Activated CD4-positive, alpha-beta memory T cell treated with anti-CD3 and anti-CD28 coated beads for 36 hours (primary cell): ENCODE data around the gene GPM6B. TPM values are rescaled to one million over a fixed set of nuclear protein-coding genes. Genes with fewer than 3 reads are reported as not detected.

Experiments used
- CTCF ChIA-PET: fragments of 350-600 bp; sonication (Branson Sonifier 250); formaldehyde crosslinking; loops from one replicate; lab custom pipeline; 2021; ENCODE audit warnings: antibody characterized with exemption, inconsistent platforms; lab: Charles Lee
- POLR2A ChIA-PET: fragments of 350-600 bp; sonication (Branson Sonifier 250); formaldehyde crosslinking; loops from one replicate; lab custom pipeline; 2021; ENCODE audit warnings: antibody characterized with exemption; lab: Charles Lee
- DNase-seq: peaks from one replicate; pipeline ENCODE4 v3.0.0-alpha.2; 2020
- H3K27ac Mint-ChIP-seq: one replicate; pipeline ENCODE4 v1.8.0; 2021; ENCODE audit warnings: mixed read lengths
- H3K27me3 Mint-ChIP-seq: one replicate; pipeline ENCODE4 v1.8.0; 2021; ENCODE audit warnings: mixed read lengths
- H3K36me3 Mint-ChIP-seq: one replicate; pipeline ENCODE4 v1.8.0; 2021; ENCODE audit warnings: mixed read lengths
- H3K4me1 Mint-ChIP-seq: one replicate; pipeline ENCODE4 v1.8.0; 2021; ENCODE audit warnings: low read depth, mixed read lengths
- H3K4me3 Mint-ChIP-seq: one replicate; pipeline ENCODE4 v1.8.0; 2021; ENCODE audit warnings: mild to moderate bottlenecking, mixed read lengths
- H3K9me3 Mint-ChIP-seq: one replicate; pipeline ENCODE4 v1.8.0; 2021; ENCODE audit warnings: mixed read lengths
- intact Hi-C: fragments of 100-400 bp; cut with micrococcal nuclease; formaldehyde crosslinking; loops from one replicate; pipeline ENCODE4 v1.15.1; 2023
- total RNA-seq, 2 experiments: library from RNA; stranded (reverse); gene quantifications; one replicate each; pipeline ENCODE4 v1.2.3, GENCODE V29; 2021

Gene GPM6B
- total RNA-seq, 2 experiments from 2014 or later = not detected

DNA sequence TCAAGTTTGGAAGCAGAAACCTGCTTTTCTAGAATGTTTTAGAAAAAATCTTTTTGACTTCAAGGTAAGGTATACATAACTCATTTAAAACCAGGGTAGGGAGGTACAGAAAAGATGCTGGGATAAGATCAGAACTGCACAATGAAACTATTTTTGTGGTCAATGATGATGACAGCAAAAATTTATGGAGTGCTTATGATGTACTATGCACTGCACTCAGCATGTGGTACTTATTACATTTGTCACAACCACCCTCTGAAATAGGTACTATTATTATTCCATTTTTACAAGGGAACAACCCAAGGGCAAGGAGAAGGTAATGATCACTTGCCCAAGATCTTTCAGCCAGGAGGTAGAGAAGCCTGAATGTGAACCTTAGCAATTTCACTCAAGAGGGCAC lies 8.0 kb downstream of the GPM6B start:
- H3K27ac Mint-ChIP-seq = no peak overlapping the region
- H3K36me3 Mint-ChIP-seq = no peaks in the 10 kb centered on the region
- no peaks in the 10 kb centered on the region for H3K9me3 Mint-ChIP-seq
- H3K4me3 Mint-ChIP-seq = no peak overlapping the region
- intact Hi-C loops = no loop called here
- CTCF ChIA-PET = no interaction called here
- H3K27me3 Mint-ChIP-seq = peaks cover 5% of the 10 kb centered on the region
- no peaks in the 10 kb centered on the region for H3K4me1 Mint-ChIP-seq
- no peak for DNase-seq
- POLR2A ChIA-PET = no interaction called here

DNA sequence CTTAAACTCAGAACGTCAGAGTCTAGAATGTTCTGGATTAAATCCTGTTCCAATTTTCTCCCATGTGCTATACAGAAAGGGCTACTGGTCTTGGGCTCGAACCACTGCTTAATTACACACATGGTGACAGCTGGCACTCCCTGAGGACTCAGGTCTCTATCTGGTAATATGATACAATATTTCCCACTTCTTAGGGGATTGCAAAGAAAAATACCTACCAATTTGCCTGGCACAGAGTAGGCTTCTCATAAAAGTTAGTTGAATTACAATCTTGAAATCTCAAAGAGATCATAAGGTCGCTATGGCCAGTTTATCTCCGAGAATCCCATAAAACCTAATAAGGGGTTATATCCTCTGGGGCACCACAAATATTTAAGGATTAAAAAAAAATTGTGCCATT lies 8.6 kb downstream of the GPM6B start:
- H3K27ac Mint-ChIP-seq = no peak overlapping the region
- ChIA-PET POLR2A (no interaction called here), CTCF (no interaction called here)
- no peak overlapping the region for H3K4me3 Mint-ChIP-seq
- no peaks in the 10 kb centered on the region for H3K4me1 Mint-ChIP-seq
- H3K27me3 Mint-ChIP-seq = peaks cover 5% of the 10 kb centered on the region
- no peak for DNase-seq
- H3K9me3 Mint-ChIP-seq = no peaks in the 10 kb centered on the region
- H3K36me3 Mint-ChIP-seq = no peaks in the 10 kb centered on the region
- intact Hi-C loops = no loop called here

- Mint-ChIP-seq H3K4me1 (no peaks in the 10 kb centered on the region), H3K36me3 (no peaks in the 10 kb centered on the region), H3K4me3 (no peak overlapping the region), H3K9me3 (no peaks in the 10 kb centered on the region), H3K27me3 (peaks cover 2% of the 10 kb centered on the region), H3K27ac (no peak overlapping the region)
- no peak for DNase-seq
- ChIA-PET CTCF (interaction anchor here (1.0 kb wide), 1 partner anchor 227 kb away, joined by 3 read pairs; no protein-coding TSS in a partner anchor), POLR2A (no interaction called here)
- intact Hi-C loops = no loop called here
Observed at GRCh38 chrX:13805241-13805640, 11.7 kb downstream of the GPM6B start.

DNA sequence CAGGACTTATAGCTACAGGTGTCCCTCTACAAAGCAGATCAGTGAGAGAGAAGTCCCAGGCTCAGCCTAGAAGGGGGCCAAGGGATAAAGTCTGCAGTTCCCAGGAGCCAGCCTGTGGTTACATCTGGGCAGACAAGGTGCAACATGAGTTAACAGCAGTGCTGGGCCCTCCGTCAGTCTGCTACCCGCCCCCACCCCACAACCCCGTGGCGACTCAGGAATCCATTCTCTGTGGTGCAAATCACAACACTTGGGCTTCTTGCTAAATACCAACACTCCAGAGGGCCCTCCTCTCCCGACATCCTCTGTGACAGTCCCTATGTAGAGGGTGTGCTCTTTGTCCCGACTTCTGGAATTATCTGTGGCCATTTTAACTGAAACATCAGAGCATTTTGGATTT lies 13.8 kb downstream of the GPM6B start:
- Mint-ChIP-seq H3K4me3 (no peak overlapping the region), H3K9me3 (no peaks in the 10 kb centered on the region), H3K27ac (no peak overlapping the region), H3K27me3 (peaks cover 2% of the 10 kb centered on the region), H3K36me3 (no peaks in the 10 kb centered on the region), H3K4me1 (no peaks in the 10 kb centered on the region)
- no peak for DNase-seq
- intact Hi-C loops = no loop called here
- POLR2A ChIA-PET = no interaction called here
- CTCF ChIA-PET = no interaction called here

GRCh38 chrX:13798184-13798583 lies 18.7 kb downstream of the GPM6B start:
- Mint-ChIP-seq H3K9me3 (no peaks in the 10 kb centered on the region), H3K27ac (no peak overlapping the region), H3K27me3 (no peaks in the 10 kb centered on the region), H3K36me3 (no peaks in the 10 kb centered on the region), H3K4me1 (no peaks in the 10 kb centered on the region), H3K4me3 (no peak overlapping the region)
- CTCF ChIA-PET = no interaction called here
- DNase-seq = no peak
- intact Hi-C loops = no loop called here
- POLR2A ChIA-PET = no interaction called here

GRCh38 chrX:13797512-13797911 lies 19.4 kb downstream of the GPM6B start:
- H3K4me3 Mint-ChIP-seq = no peak overlapping the region
- no peak for DNase-seq
- H3K27ac Mint-ChIP-seq = no peak overlapping the region
- intact Hi-C loops = no loop called here
- H3K36me3 Mint-ChIP-seq = no peaks in the 10 kb centered on the region
- H3K4me1 Mint-ChIP-seq = no peaks in the 10 kb centered on the region
- H3K9me3 Mint-ChIP-seq = no peaks in the 10 kb centered on the region
- CTCF ChIA-PET = no interaction called here
- no peaks in the 10 kb centered on the region for H3K27me3 Mint-ChIP-seq
- POLR2A ChIA-PET = no interaction called here

- POLR2A ChIA-PET = no interaction called here
- no peaks in the 10 kb centered on the region for H3K27me3 Mint-ChIP-seq
Observed at GRCh38 chrX:13794417-13794816, 22.5 kb downstream of the GPM6B start.

DNA sequence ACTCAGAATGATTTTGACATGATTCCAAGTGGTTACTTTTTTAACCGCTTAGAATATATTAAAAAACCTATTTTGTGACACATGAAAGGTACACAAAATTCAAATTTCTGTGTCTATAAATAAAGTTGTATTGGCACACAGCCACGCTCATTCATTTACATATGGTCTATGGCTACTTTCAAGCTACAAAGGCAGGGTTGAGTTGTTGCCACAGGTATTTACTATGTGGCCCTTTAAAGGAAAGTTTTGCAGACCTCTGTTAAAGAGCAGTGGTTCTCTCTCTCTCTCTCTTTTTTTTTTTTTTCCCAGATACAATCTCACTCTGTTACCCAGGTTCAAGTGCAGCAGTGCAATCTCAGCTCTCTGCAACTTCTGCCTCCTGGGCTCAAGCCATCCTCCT lies 23.0 kb downstream of the GPM6B start:
- Mint-ChIP-seq H3K4me3 (no peak overlapping the region), H3K36me3 (no peaks in the 10 kb centered on the region), H3K27ac (no peak overlapping the region), H3K4me1 (no peaks in the 10 kb centered on the region), H3K27me3 (no peaks in the 10 kb centered on the region), H3K9me3 (no peaks in the 10 kb centered on the region)
- ChIA-PET POLR2A (no interaction called here), CTCF (no interaction called here)
- intact Hi-C loops = no loop called here
- no peak for DNase-seq

More at GRCh38 chrX:13794417-13794816, 22.5 kb downstream of the GPM6B start:
- Mint-ChIP-seq H3K4me3 (no peak overlapping the region), H3K9me3 (no peaks in the 10 kb centered on the region), H3K36me3 (no peaks in the 10 kb centered on the region), H3K27ac (no peak overlapping the region), H3K4me1 (no peaks in the 10 kb centered on the region)
- DNase-seq = no peak
- CTCF ChIA-PET = no interaction called here
- intact Hi-C loops = no loop called here

DNA sequence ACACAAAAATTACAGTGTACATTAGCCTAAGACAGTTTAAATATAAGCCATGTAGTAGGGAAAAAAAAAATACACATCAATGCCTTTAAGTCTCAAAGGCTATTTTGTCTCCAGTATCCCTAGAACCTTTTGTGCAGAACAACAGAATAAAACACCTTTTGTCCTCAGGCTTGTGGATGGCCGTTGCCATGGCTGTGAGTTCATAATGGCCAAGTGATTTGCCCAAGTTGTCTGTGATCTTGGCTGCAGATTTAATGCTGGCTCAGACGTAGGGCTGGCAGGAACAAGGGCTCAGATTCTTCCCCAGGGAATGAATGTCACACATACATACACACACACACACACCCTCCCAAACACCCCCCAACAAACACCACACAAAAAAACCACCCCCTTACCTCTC lies 25.3 kb downstream of the GPM6B start:
- intact Hi-C loops = no loop called here

GRCh38 chrX:13791145-13791544 lies 25.7 kb downstream of the GPM6B start:
- no peaks in the 10 kb centered on the region for H3K4me1 Mint-ChIP-seq
- no peaks in the 10 kb centered on the region for H3K27me3 Mint-ChIP-seq
- no peaks in the 10 kb centered on the region for H3K9me3 Mint-ChIP-seq
- H3K27ac Mint-ChIP-seq = no peak overlapping the region
- CTCF ChIA-PET = no interaction called here
- POLR2A ChIA-PET = no interaction called here
- intact Hi-C loops = no loop called here
- DNase-seq = no peak
- no peaks in the 10 kb centered on the region for H3K36me3 Mint-ChIP-seq
- no peak overlapping the region for H3K4me3 Mint-ChIP-seq

More for the DNA sequence above, 25.3 kb downstream of the GPM6B start:
- CTCF ChIA-PET = no interaction called here
- POLR2A ChIA-PET = no interaction called here
- H3K4me3 Mint-ChIP-seq = no peak overlapping the region
- no peaks in the 10 kb centered on the region for H3K36me3 Mint-ChIP-seq
- H3K27me3 Mint-ChIP-seq = no peaks in the 10 kb centered on the region
- no peaks in the 10 kb centered on the region for H3K9me3 Mint-ChIP-seq
- DNase-seq = no peak
- no peaks in the 10 kb centered on the region for H3K4me1 Mint-ChIP-seq
- H3K27ac Mint-ChIP-seq = no peak overlapping the region

GRCh38 chrX:13790206-13791131 lies 26.4 kb downstream of the GPM6B start:
- POLR2A ChIA-PET = no interaction called here
- Mint-ChIP-seq H3K27ac (no peak overlapping the region), H3K27me3 (no peaks in the 10 kb centered on the region), H3K36me3 (no peaks in the 10 kb centered on the region), H3K4me1 (no peaks in the 10 kb centered on the region), H3K4me3 (no peak overlapping the region), H3K9me3 (no peaks in the 10 kb centered on the region)
- DNase-seq = no peak
- CTCF ChIA-PET = no interaction called here
- intact Hi-C loops = no loop called here

GRCh38 chrX:13786048-13786447 lies 30.8 kb downstream of the GPM6B start:
- CTCF ChIA-PET = no interaction called here
- no peaks in the 10 kb centered on the region for H3K9me3 Mint-ChIP-seq
- no peaks in the 10 kb centered on the region for H3K4me1 Mint-ChIP-seq
- H3K36me3 Mint-ChIP-seq = no peaks in the 10 kb centered on the region
- H3K27ac Mint-ChIP-seq = no peak overlapping the region
- POLR2A ChIA-PET = no interaction called here
- intact Hi-C loops = no loop called here
- H3K4me3 Mint-ChIP-seq = no peak overlapping the region
- no peak for DNase-seq
- no peaks in the 10 kb centered on the region for H3K27me3 Mint-ChIP-seq

GRCh38 chrX:13780868-13781427 lies 35.9 kb downstream of the GPM6B start:
- intact Hi-C loops = no loop called here
- POLR2A ChIA-PET = no interaction called here
- Mint-ChIP-seq H3K36me3 (no peaks in the 10 kb centered on the region), H3K27ac (no peak overlapping the region), H3K4me3 (no peak overlapping the region), H3K9me3 (no peaks in the 10 kb centered on the region), H3K4me1 (peaks cover 6% of the 10 kb centered on the region), H3K27me3 (no peaks in the 10 kb centered on the region)
- no peak for DNase-seq
- CTCF ChIA-PET = no interaction called here
